ENCODE data around the gene LRRC41. TPM values are rescaled to one million over a fixed set of nuclear protein-coding genes. Genes with fewer than 3 reads are reported as not detected.
"Not testable (repeated sequence)": the region's sequence is repeated elsewhere in the genome, so short reads cannot be mapped to it uniquely, and the experiment has no call there.

The LRRC41 gene
- total RNA-seq, 1 experiment from 2014 or later: 64.1 TPM

DNA sequence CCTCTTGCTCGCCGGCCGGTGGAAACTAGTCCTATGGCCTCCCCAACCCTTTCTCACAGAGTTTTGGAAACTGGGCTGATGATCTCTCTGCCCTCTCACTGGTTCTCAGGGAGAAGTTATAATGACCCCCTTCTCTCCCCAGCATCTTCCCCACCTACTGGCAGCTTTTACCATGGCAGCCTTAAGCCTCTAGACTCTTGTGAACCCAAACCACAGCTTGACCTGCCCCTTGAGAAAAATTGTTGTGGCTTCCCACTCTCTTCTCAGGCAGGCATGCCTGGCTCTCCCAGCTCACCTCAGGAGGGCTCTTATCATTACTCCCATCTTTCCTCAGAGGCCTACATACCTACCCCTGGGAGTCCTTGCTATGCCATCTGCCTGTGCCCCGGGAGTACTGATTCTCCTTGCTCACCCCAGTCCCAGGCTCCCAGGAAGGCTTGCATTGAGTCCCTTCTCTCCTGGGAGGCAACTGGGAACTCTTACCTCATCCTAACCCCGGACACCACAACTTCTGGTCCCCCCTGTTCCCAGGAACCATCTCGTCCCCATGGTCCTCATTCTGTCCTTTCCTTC is 38.8 kb upstream of the LRRC41 start:
- Histone ChIP-seq H4K20me1 (ENCODE audit: insufficient read depth, low read depth, low read length) (peaks cover 7% of the 10 kb centered on the region; the same call in 1 of the 2 replicates), H3K9me2 (replicated peaks; ENCODE audit: insufficient read depth, low read length) (no peaks in the 10 kb centered on the region), H2AFZ (ENCODE audit: low read length) (no peak overlapping the region), H3K36me3 (ENCODE audit: insufficient read depth, low read length) (peaks cover 5% of the 10 kb centered on the region; the same call in 1 of the 2 replicates), H3K4me1 (ENCODE audit: low read length) (peaks cover 24% of the 10 kb centered on the region), H3K27me3 (ENCODE audit: low read length) (no peaks in the 10 kb centered on the region), H3K79me2 (ENCODE audit: low read length) (peaks cover 26% of the 10 kb centered on the region), H3K9ac (ENCODE audit: low read length) (peak overlapping the region; percentile 97; the same call in 1 of the 2 replicates), H3K4me3 (ENCODE audit: low read length) (peak overlapping the region; percentile 82; the same call in 1 of the 2 replicates), H3K9me3 (ENCODE audit: low read length) (no peaks in the 10 kb centered on the region), H3K4me2 (ENCODE audit: low read depth, low read length, poor library complexity, severe bottlenecking) (peak overlapping the region; percentile 90), H3K27ac (ENCODE audit: low read length) (no peak overlapping the region)
- peak; percentile 58 for DNase-seq

- peak overlapping the region; percentile 97 for H3K9ac ChIP-seq (ENCODE audit: low read length)
- no peaks in the 10 kb centered on the region for H3K9me3 ChIP-seq (ENCODE audit: low read length)
- H3K4me3 ChIP-seq (ENCODE audit: low read length): peak overlapping the region; percentile 82
- peaks cover 26% of the 10 kb centered on the region for H3K79me2 ChIP-seq (ENCODE audit: low read length)
- no peak overlapping the region; the same call in 1 of the 2 replicates for H3K27ac ChIP-seq (ENCODE audit: low read length)
- peak overlapping the region; percentile 82; the same call in 1 of the 2 replicates for H2AFZ ChIP-seq (ENCODE audit: low read length)
- DNase-seq: no peak
- peaks cover 24% of the 10 kb centered on the region for H3K4me1 ChIP-seq (ENCODE audit: low read length)
- H4K20me1 ChIP-seq (ENCODE audit: insufficient read depth, low read depth, low read length): peaks cover 7% of the 10 kb centered on the region; the same call in 1 of the 2 replicates
- H3K36me3 ChIP-seq (ENCODE audit: insufficient read depth, low read length): peaks cover 3% of the 10 kb centered on the region; the same call in 1 of the 2 replicates
- H3K27me3 ChIP-seq (ENCODE audit: low read length): no peaks in the 10 kb centered on the region
- H3K9me2 ChIP-seq (replicated peaks; ENCODE audit: insufficient read depth, low read length): no peaks in the 10 kb centered on the region
- peak overlapping the region; percentile 90 for H3K4me2 ChIP-seq (ENCODE audit: low read depth, low read length, poor library complexity, severe bottlenecking)
Measured at GRCh38 chr1:46341222-46342083, 38.0 kb upstream of the LRRC41 start.

DNA sequence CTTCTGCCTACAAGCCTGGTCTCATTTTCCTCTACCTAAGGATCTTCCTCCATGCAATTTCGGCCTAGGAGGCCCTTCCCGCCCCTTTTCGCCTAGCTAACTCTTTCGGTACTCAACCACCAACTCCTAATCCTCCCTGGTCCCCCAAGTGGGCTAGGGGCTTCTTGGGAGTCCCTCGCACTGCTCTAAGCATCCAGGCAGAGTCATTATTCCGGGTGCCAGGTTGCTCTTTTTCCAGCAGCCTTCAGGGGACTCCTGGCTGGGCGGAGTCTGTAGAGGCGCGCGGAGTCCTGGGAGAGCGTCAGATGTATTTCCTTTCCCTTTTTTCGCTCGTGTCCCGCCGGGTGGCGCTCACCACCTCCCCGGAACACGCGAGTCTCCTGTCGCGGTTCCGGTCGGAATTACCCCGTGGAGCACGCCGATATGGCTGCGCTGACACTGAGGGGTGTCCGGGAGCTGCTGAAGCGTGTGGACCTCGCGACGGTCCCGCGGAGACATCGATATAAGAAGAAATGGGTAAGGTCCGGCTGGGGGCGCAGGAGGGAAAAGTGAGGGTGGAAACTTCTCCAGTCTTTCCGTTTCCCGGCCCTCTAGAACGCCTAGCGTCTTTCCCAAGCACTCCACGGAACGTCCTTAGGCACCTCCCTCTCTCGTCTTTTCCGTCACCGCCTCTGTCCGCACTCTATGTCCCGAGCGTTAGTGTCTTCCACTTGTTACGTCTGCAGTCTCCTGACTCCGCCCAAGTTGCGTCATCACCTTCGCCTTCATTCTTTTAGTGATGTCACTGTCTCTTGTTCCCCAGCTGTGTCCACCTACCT is 37.2 kb upstream of the LRRC41 start, which contains the start of gene NSUN4:
Gene NSUN4, plus strand, starts transcription at position 404 of the 818 bp plus-strand sequence. Its CDS starts 20 bp downstream, at position 424.
- H3K4me2 ChIP-seq (ENCODE audit: low read depth, low read length, poor library complexity, severe bottlenecking): peak within 1 kb of the TSS; percentile 90
- peak within 1 kb of the TSS; percentile 97 for H3K9ac ChIP-seq (ENCODE audit: low read length)
- H3K27me3 ChIP-seq (ENCODE audit: low read length): no peaks in the 10 kb centered on the region
- H3K9me2 ChIP-seq (replicated peaks; ENCODE audit: insufficient read depth, low read length): no peaks in the 10 kb centered on the region
- H2AFZ ChIP-seq (ENCODE audit: low read length): peak within 1 kb of the TSS; percentile 82; the same call in 1 of the 2 replicates
- peak; percentile 95 for DNase-seq
- peak within 1 kb of the TSS; percentile 77 for H3K27ac ChIP-seq (ENCODE audit: low read length)
- peaks cover 7% of the 10 kb centered on the region; the same call in 1 of the 2 replicates for H4K20me1 ChIP-seq (ENCODE audit: insufficient read depth, low read depth, low read length)
- H3K79me2 ChIP-seq (ENCODE audit: low read length): peaks cover 26% of the 10 kb centered on the region
- H3K36me3 ChIP-seq (ENCODE audit: insufficient read depth, low read length): peaks cover 3% of the 10 kb centered on the region; the same call in 1 of the 2 replicates
- peak within 1 kb of the TSS; percentile 82 for H3K4me3 ChIP-seq (ENCODE audit: low read length)
- H3K9me3 ChIP-seq (ENCODE audit: low read length): no peaks in the 10 kb centered on the region
- peaks cover 24% of the 10 kb centered on the region for H3K4me1 ChIP-seq (ENCODE audit: low read length)

DNA sequence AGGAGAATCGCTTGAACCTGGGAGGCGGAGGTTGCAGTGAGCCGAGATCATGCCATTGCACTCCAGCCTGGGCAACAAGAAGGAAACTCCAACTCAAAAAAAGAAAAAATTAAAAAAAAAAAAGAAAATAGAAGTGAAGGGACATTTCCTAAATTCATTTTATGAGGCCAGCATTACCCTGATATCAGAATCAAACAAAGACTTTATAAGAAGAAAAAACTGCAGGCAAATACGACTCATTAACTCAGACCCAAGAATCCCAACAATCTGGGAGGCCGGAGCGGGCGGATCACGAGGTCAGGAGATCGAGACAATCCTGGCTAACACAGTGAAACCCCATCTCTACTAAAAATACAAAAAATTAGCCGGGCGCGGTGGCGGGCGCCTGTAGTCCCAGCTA is 34.0 kb upstream of the LRRC41 start:
- not testable (repeated sequence) for H3K36me3 ChIP-seq (ENCODE audit: insufficient read depth, low read length); H3K27me3 ChIP-seq (ENCODE audit: low read length); H3K4me2 ChIP-seq (ENCODE audit: low read depth, low read length, poor library complexity, severe bottlenecking); H3K9me3 ChIP-seq (ENCODE audit: low read length); H3K9me2 ChIP-seq (replicated peaks; ENCODE audit: insufficient read depth, low read length); H4K20me1 ChIP-seq (ENCODE audit: insufficient read depth, low read depth, low read length); DNase-seq; H2AFZ ChIP-seq (ENCODE audit: low read length); H3K9ac ChIP-seq (ENCODE audit: low read length); H3K27ac ChIP-seq (ENCODE audit: low read length); H3K4me3 ChIP-seq (ENCODE audit: low read length)
- H3K4me1 ChIP-seq (ENCODE audit: low read length): peaks cover 47% of the 10 kb centered on the region
- H3K79me2 ChIP-seq (ENCODE audit: low read length): peaks cover 18% of the 10 kb centered on the region

- Histone ChIP-seq H3K27ac (ENCODE audit: low read length) (no peak overlapping the region), H3K4me3 (ENCODE audit: low read length) (no peak overlapping the region), H3K9ac (ENCODE audit: low read length) (no peak overlapping the region), H3K36me3 (ENCODE audit: insufficient read depth, low read length) (no peaks in the 10 kb centered on the region), H3K4me1 (ENCODE audit: low read length) (peaks cover 41% of the 10 kb centered on the region), H2AFZ (ENCODE audit: low read length) (no peak overlapping the region), H3K27me3 (ENCODE audit: low read length) (0 out of 2 replicates have a peak, but pooled peaks cover 2% of the 10 kb centered on the region), H3K9me2 (replicated peaks; ENCODE audit: insufficient read depth, low read length) (no peaks in the 10 kb centered on the region), H3K79me2 (ENCODE audit: low read length) (no peaks in the 10 kb centered on the region), H3K4me2 (ENCODE audit: low read depth, low read length, poor library complexity, severe bottlenecking) (no peak overlapping the region), H4K20me1 (ENCODE audit: insufficient read depth, low read depth, low read length) (no peaks in the 10 kb centered on the region), H3K9me3 (ENCODE audit: low read length) (no peaks in the 10 kb centered on the region)
- no peak for DNase-seq
Measured at GRCh38 chr1:46335081-46335480, 31.7 kb upstream of the LRRC41 start.

GRCh38 chr1:46334030-46334384 is 30.6 kb upstream of the LRRC41 start:
- H4K20me1 ChIP-seq (ENCODE audit: insufficient read depth, low read depth, low read length): no peaks in the 10 kb centered on the region
- no peak overlapping the region for H2AFZ ChIP-seq (ENCODE audit: low read length)
- H3K27ac ChIP-seq (ENCODE audit: low read length): no peak overlapping the region

GRCh38 chr1:46333300-46334029 is 30.0 kb upstream of the LRRC41 start:
- H3K4me1 ChIP-seq (ENCODE audit: low read length): peaks cover 33% of the 10 kb centered on the region
- H3K9me3 ChIP-seq (ENCODE audit: low read length): no peaks in the 10 kb centered on the region
- H3K27ac ChIP-seq (ENCODE audit: low read length): no peak overlapping the region
- H3K4me2 ChIP-seq (ENCODE audit: low read depth, low read length, poor library complexity, severe bottlenecking): peak overlapping the region; percentile 61
- H4K20me1 ChIP-seq (ENCODE audit: insufficient read depth, low read depth, low read length): no peaks in the 10 kb centered on the region
- peak; percentile 95 for DNase-seq
- H3K27me3 ChIP-seq (ENCODE audit: low read length): 0 out of 2 replicates have a peak, but pooled peaks cover 2% of the 10 kb centered on the region
- H3K36me3 ChIP-seq (ENCODE audit: insufficient read depth, low read length): no peaks in the 10 kb centered on the region
- peak overlapping the region; percentile 30; the same call in 1 of the 2 replicates for H3K4me3 ChIP-seq (ENCODE audit: low read length)
- H3K9me2 ChIP-seq (replicated peaks; ENCODE audit: insufficient read depth, low read length): no peaks in the 10 kb centered on the region
- H2AFZ ChIP-seq (ENCODE audit: low read length): no peak overlapping the region
- 0 out of 2 replicates have a peak overlapping the region, but pooled peaks have one; percentile 42 for H3K9ac ChIP-seq (ENCODE audit: low read length)
- H3K79me2 ChIP-seq (ENCODE audit: low read length): no peaks in the 10 kb centered on the region

More at GRCh38 chr1:46334030-46334384, 30.6 kb upstream of the LRRC41 start:
- H3K36me3 ChIP-seq (ENCODE audit: insufficient read depth, low read length): no peaks in the 10 kb centered on the region
- peak overlapping the region; percentile 30; the same call in 1 of the 2 replicates for H3K4me3 ChIP-seq (ENCODE audit: low read length)
- no peaks in the 10 kb centered on the region for H3K79me2 ChIP-seq (ENCODE audit: low read length)
- 0 out of 2 replicates have a peak overlapping the region, but pooled peaks have one; percentile 42 for H3K9ac ChIP-seq (ENCODE audit: low read length)
- 0 out of 2 replicates have a peak, but pooled peaks cover 2% of the 10 kb centered on the region for H3K27me3 ChIP-seq (ENCODE audit: low read length)
- DNase-seq: no peak
- peaks cover 33% of the 10 kb centered on the region for H3K4me1 ChIP-seq (ENCODE audit: low read length)
- H3K9me3 ChIP-seq (ENCODE audit: low read length): no peaks in the 10 kb centered on the region
- no peaks in the 10 kb centered on the region for H3K9me2 ChIP-seq (replicated peaks; ENCODE audit: insufficient read depth, low read length)
- peak overlapping the region; percentile 61 for H3K4me2 ChIP-seq (ENCODE audit: low read depth, low read length, poor library complexity, severe bottlenecking)

Data from Karpas-422 (cell line).